Adrenal gland (tissue), 5 donors: ENCODE data around the gene MARCHF2.

Experiments used
- CTCF ChIP-seq, 6 experiments: fragments of 450-650 bp in 4 of 6; fragments of 200-600 bp in 2 of 6; sonication (generic) in 1 of 6; IDR thresholded peaks; 1 replicate in 5 of 6; 2 replicates in 1 of 6; pipeline versions ENCODE4 v1.5.1 to v1.8.0; 2016 to 2021; ENCODE audit warnings: antibody characterized with exemption in 6 of 6, mild to moderate bottlenecking in 2 of 6, moderate library complexity in 1 of 6
- POLR2A ChIP-seq, 2 donors: fragments of 450-650 bp; IDR thresholded peaks; one replicate each; pipeline ENCODE4 v1.6.1; 2017; ENCODE audit warnings: antibody characterized with exemption in 2 of 2, mild to moderate bottlenecking in 2 of 2, moderate library complexity in 1 of 2
- donor health status: DM: no; HTN: no; CAD: no.

- TF ChIP-seq CTCF (IDR thresholded peaks at IDR 0.05) (no peak), POLR2A (IDR thresholded peaks at IDR 0.05) (no peak)
These were observed 74.2 kb downstream of the MARCHF2 start for GRCh38 chr19:8487137-8487851.
